HEK293T (cell line): ENCODE measurements around the gene NXPH2.

Experiments
- CTCF ChIA-PET: fragments of 350-600 bp; formaldehyde crosslinking; extraction: SDS; loops from one replicate; lab custom pipeline; 2021; ENCODE audit warnings: antibody characterized with exemption, inconsistent platforms; lab: Yijun Ruan, JAX
- POLR2A ChIA-PET: fragments of 350-600 bp; formaldehyde crosslinking; extraction: SDS; loops from one replicate; lab custom pipeline; 2020; ENCODE audit warnings: antibody characterized with exemption, inconsistent platforms; lab: Yijun Ruan, JAX
- DNase-seq: peaks from one replicate; pipeline ENCODE4 v3.0.0; 2012; ENCODE audit warnings: mixed read lengths; ENCODE audit errors: extremely low spot score
- ARNT ChIP-seq: fragments of 450-650 bp; IDR thresholded peaks from 2 replicates; pipeline ENCODE4 v1.6.1; 2017; ENCODE audit warnings: mild to moderate bottlenecking
- BHLHE40 ChIP-seq: fragments of 450-650 bp; IDR thresholded peaks from 2 replicates; pipeline ENCODE4 v1.6.1; 2016; ENCODE audit warnings: mild to moderate bottlenecking, moderate library complexity, borderline replicate concordance
- CTBP1 ChIP-seq: fragments of 450-650 bp; IDR thresholded peaks from 2 replicates; pipeline ENCODE4 v1.6.1; 2016; ENCODE audit warnings: borderline replicate concordance
- ELF4 ChIP-seq: fragments of 450-650 bp; IDR thresholded peaks from 2 replicates; pipeline ENCODE4 v1.6.1; 2017; ENCODE audit warnings: antibody characterized with exemption
- FOXA1 ChIP-seq: fragments of 450-650 bp; IDR thresholded peaks from 2 replicates; pipeline ENCODE4 v1.6.1; 2016; ENCODE audit warnings: mild to moderate bottlenecking
- FOXK2 ChIP-seq: fragments of 450-650 bp; IDR thresholded peaks from 2 replicates; pipeline ENCODE4 v1.6.1; 2016; ENCODE audit warnings: mild to moderate bottlenecking
- FOXM1 ChIP-seq: fragments of 450-650 bp; IDR thresholded peaks from 2 replicates; pipeline ENCODE4 v1.6.1; 2017; ENCODE audit warnings: mild to moderate bottlenecking, borderline replicate concordance
- HDGF ChIP-seq: fragments of 450-650 bp; IDR thresholded peaks from 2 replicates; pipeline ENCODE4 v1.6.1; 2017; ENCODE audit warnings: antibody characterized with exemption, borderline replicate concordance
- L3MBTL2 ChIP-seq: fragments of 450-650 bp; conservative IDR thresholded peaks from 2 replicates; pipeline ENCODE4 v1.6.1; 2016; ENCODE audit warnings: mild to moderate bottlenecking
- LEF1 ChIP-seq: fragments of 450-650 bp; IDR thresholded peaks from 2 replicates; pipeline ENCODE4 v1.6.1; 2017; ENCODE audit warnings: mild to moderate bottlenecking, borderline replicate concordance
- NFRKB ChIP-seq: fragments of 450-650 bp; IDR thresholded peaks from 2 replicates; pipeline ENCODE4 v1.6.1; 2016; ENCODE audit warnings: mild to moderate bottlenecking, moderate library complexity
- SP1 ChIP-seq: fragments of 450-650 bp; IDR thresholded peaks from 2 replicates; pipeline ENCODE4 v1.6.1; 2017
- SUZ12 ChIP-seq: fragments of 450-650 bp; IDR thresholded peaks from 2 replicates; pipeline ENCODE4 v1.6.1; 2016; ENCODE audit warnings: mild to moderate bottlenecking
- TARDBP ChIP-seq: fragments of 450-650 bp; IDR thresholded peaks from 2 replicates; pipeline ENCODE4 v1.6.1; 2016
- ZNF384 ChIP-seq: fragments of 450-650 bp; IDR thresholded peaks from 2 replicates; pipeline ENCODE4 v1.6.1; 2016
- TF ChIP-seq, protein P1 (sequence below): fragments of 450-650 bp; IDR thresholded peaks from 2 replicates; pipeline ENCODE4 v1.6.1; 2016

The NXPH2 gene

GRCh38 chr2:138630164-138630563 is 150.0 kb downstream of the NXPH2 start:
- no peak for DNase-seq
- TF ChIP-seq LEF1: no peak
- no peak for TF ChIP-seq SUZ12
- no peak for TF ChIP-seq FOXK2
- TF ChIP-seq CTBP1: no peak
- TF ChIP-seq FOXM1: no peak
- no peak for TF ChIP-seq HDGF
- TF ChIP-seq L3MBTL2: no peak
- no peak for TF ChIP-seq ARNT
- no peak for TF ChIP-seq FOXA1
- TF ChIP-seq SP1: no peak
- no peak for TF ChIP-seq TARDBP
- no peak for TF ChIP-seq ELF4
- no peak for TF ChIP-seq NFRKB
- no peak for TF ChIP-seq BHLHE40
- no peak for TF ChIP-seq ZNF384
- TF ChIP-seq, protein P1, sequence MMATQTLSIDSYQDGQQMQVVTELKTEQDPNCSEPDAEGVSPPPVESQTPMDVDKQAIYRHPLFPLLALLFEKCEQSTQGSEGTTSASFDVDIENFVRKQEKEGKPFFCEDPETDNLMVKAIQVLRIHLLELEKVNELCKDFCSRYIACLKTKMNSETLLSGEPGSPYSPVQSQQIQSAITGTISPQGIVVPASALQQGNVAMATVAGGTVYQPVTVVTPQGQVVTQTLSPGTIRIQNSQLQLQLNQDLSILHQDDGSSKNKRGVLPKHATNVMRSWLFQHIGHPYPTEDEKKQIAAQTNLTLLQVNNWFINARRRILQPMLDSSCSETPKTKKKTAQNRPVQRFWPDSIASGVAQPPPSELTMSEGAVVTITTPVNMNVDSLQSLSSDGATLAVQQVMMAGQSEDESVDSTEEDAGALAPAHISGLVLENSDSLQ: no peak
- ChIA-PET CTCF (no interaction called here), POLR2A (no interaction called here)

GRCh38 chr2:138626148-138626547 is 154.0 kb downstream of the NXPH2 start:
- ChIA-PET POLR2A (no interaction called here), CTCF (no interaction called here)
- no peak for DNase-seq
- no peak for TF ChIP-seq BHLHE40
- TF ChIP-seq FOXA1: no peak
- no peak for TF ChIP-seq FOXK2
- TF ChIP-seq TARDBP: no peak
- TF ChIP-seq CTBP1: no peak
- no peak for TF ChIP-seq L3MBTL2
- no peak for TF ChIP-seq NFRKB
- TF ChIP-seq ZNF384: no peak
- no peak for TF ChIP-seq FOXM1
- no peak for TF ChIP-seq SP1
- TF ChIP-seq SUZ12: no peak

GRCh38 chr2:138622613-138623012 is 157.6 kb downstream of the NXPH2 start:
- CTCF ChIA-PET: no interaction called here
- TF ChIP-seq TARDBP: no peak
- POLR2A ChIA-PET: no interaction called here
- DNase-seq: no peak

GRCh38 chr2:138621139-138621538 is 159.1 kb downstream of the NXPH2 start:
- POLR2A ChIA-PET: no interaction called here
- no peak for DNase-seq
- CTCF ChIA-PET: no interaction called here
- no peak for TF ChIP-seq FOXA1
- TF ChIP-seq, protein P1: no peak

- ChIA-PET CTCF (no interaction called here), POLR2A (no interaction called here)
- no peak for DNase-seq
- no peak for TF ChIP-seq TARDBP
Observed at GRCh38 chr2:138620431-138620830, 159.8 kb downstream of the NXPH2 start.
